Measurements from ENCODE around the gene LPIN3. TPM values are rescaled to one million over a fixed set of nuclear protein-coding genes. Genes with fewer than 3 reads are reported as not detected.

LPIN3 gene
- total RNA-seq, 1 donor from 2014 or later = 0.60 TPM

DNA sequence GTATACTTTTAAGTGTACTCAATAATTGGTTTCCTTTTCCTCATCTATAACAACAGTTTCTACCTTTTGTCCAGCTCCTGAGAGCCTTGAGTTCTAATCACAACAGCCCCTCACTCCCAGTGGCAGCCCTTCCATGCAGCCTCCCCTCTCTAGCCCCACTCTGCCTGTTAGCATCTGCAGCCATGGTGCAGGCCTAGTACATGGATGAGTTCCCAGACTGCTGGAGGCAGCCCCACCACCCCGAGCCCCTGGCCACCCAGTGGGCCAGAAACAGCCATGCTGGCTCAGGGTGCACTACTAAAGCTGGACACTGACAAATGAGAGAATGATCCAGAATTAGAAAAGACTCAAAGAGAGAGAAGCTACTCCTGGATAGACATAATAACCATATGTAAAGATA lies 9.7 kb upstream of the LPIN3 start:
- POLR2A ChIA-PET = interaction anchor here (1.5 kb wide), 1 partner anchor 22 kb away, joined by 3 read pairs; no protein-coding TSS in a partner anchor
- intact Hi-C loops (cut with micrococcal nuclease) = no loop called here
- no peaks in the 10 kb centered on the region for H3K36me3 Mint-ChIP-seq (ENCODE audit: low read depth)
- TF ChIP-seq, protein P1, sequence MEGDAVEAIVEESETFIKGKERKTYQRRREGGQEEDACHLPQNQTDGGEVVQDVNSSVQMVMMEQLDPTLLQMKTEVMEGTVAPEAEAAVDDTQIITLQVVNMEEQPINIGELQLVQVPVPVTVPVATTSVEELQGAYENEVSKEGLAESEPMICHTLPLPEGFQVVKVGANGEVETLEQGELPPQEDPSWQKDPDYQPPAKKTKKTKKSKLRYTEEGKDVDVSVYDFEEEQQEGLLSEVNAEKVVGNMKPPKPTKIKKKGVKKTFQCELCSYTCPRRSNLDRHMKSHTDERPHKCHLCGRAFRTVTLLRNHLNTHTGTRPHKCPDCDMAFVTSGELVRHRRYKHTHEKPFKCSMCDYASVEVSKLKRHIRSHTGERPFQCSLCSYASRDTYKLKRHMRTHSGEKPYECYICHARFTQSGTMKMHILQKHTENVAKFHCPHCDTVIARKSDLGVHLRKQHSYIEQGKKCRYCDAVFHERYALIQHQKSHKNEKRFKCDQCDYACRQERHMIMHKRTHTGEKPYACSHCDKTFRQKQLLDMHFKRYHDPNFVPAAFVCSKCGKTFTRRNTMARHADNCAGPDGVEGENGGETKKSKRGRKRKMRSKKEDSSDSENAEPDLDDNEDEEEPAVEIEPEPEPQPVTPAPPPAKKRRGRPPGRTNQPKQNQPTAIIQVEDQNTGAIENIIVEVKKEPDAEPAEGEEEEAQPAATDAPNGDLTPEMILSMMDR (IDR thresholded peaks at IDR 0.05) = no peak
- H3K27ac Mint-ChIP-seq = no peak overlapping the region
- H3K9me3 Mint-ChIP-seq = no peaks in the 10 kb centered on the region
- ATAC-seq (ENCODE audit: low read depth) = no peak
- peaks cover 12% of the 10 kb centered on the region for H3K4me1 Mint-ChIP-seq
- DNase-seq = no peak
- CTCF ChIA-PET = interaction anchor here (0.7 to 2.2 kb wide), 2 partner anchors 8 to 155 kb away, joined by 3 to 16 read pairs; partner anchors contain the start of gene LPIN3
- H3K27me3 Mint-ChIP-seq = no peaks in the 10 kb centered on the region
- no peak overlapping the region for H3K4me3 Mint-ChIP-seq

DNA sequence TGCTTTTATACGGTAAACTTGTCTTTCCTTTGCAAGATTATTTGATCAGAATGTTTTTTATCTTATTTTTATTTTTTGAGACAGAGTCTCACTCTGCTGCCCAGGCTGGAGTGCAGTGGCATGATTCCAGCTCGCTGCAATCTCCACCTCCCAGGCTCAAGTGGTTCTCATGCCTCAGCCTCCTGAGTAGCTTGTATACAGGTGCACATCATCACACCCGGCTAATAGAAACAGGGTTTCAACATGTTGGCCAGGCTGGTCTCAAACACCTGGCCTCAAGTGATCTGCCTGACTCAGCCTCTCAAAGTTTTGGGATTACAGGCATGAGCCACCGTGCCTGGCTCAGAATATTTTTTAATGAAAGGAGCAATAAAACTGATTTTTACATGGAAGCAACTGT lies 8.9 kb upstream of the LPIN3 start:
- Mint-ChIP-seq H3K4me3 (no peak overlapping the region), H3K4me1 (peaks cover 12% of the 10 kb centered on the region), H3K27me3 (no peaks in the 10 kb centered on the region), H3K36me3 (ENCODE audit: low read depth) (no peaks in the 10 kb centered on the region), H3K9me3 (no peaks in the 10 kb centered on the region), H3K27ac (no peak overlapping the region)
- TF ChIP-seq, protein P1 (IDR thresholded peaks at IDR 0.05) = no peak
- ATAC-seq (ENCODE audit: low read depth) (no peak), DNase-seq (no peak)
- CTCF ChIA-PET = no interaction called here
- POLR2A ChIA-PET = no interaction called here
- intact Hi-C loops (cut with micrococcal nuclease) = no loop called here

DNA sequence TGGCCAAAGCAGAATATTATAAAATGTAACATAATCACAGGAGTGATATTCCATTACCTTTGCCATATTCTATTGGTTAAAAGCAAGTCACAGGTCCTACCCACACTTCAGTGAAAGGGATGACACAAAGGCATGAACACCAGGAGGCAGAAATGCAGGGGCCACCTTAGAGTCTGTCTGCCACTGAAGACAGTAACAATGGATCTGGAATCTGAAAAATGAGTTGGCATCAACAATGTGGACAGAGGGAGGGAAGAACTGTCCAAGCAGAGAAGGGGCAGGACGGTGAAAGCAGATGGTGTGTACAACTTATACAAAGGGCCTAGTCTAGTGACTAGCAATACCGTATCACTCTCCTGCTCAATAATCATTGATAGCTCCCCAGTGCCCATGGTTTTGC lies 6.6 kb upstream of the LPIN3 start:
- intact Hi-C loops (cut with micrococcal nuclease) = no loop called here
- Mint-ChIP-seq H3K36me3 (ENCODE audit: low read depth) (no peaks in the 10 kb centered on the region), H3K27me3 (no peaks in the 10 kb centered on the region), H3K27ac (no peak overlapping the region), H3K9me3 (no peaks in the 10 kb centered on the region), H3K4me1 (peaks cover 10% of the 10 kb centered on the region), H3K4me3 (no peak overlapping the region)
- TF ChIP-seq, protein P1 (IDR thresholded peaks at IDR 0.05) = no peak
- ChIA-PET POLR2A (no interaction called here), CTCF (interaction anchor here (0.9 to 2.7 kb wide), 3 partner anchors 11 to 199 kb away, joined by 3 to 14 read pairs (median 3); no protein-coding TSS in a partner anchor)
- ATAC-seq (ENCODE audit: low read depth) = no peak
- DNase-seq = no peak

DNA sequence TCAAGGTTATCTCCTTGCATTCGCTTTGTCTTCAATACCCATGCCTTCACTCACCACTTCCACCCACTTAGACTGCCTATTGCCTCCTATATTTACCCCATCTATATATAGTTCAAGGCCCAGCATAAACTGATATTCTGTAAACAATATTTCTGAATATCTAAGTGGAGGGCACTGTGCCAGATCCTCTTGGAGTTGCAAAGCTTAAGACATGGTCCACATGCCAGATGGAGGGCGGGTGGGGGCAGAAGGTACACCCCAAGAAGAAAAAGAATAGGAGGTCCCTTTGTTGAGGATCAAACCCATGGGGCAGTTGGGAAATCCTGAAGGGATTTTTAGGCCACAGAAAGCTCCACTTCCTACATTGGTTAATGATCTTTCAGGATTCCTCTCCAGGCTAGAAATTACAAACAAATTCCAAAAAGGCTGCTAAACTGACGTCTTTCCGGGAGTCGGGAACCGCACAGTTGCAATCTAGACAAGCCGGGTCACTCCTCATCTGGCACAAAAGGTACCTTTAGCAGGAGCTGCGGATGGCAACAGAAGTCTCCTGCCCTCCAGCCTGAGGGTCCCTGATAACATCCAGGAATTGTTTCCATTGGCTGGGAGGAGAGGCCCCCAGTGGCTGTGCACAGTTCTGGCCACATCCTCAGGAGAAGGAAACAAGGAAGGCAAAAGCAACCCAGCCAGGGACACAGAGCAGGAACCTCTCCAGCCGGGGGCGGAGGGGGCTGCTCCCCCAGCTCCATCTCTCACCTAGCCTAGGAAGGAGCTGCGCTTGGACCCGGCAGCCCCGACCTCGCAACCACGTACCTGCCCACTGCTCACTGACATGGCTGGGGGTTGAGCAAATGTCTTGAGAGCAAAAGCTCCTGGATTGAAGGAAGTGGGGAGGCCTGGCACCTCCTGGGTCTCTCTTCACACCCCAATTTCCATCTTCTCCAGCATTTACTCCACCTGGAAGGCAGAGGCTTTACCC lies 5.9 kb upstream of the LPIN3 start:
- ChIA-PET CTCF (interaction anchor here (0.9 to 2.7 kb wide), 3 partner anchors 11 to 200 kb away, joined by 3 to 14 read pairs (median 3); no protein-coding TSS in a partner anchor), POLR2A (interaction anchor here (0.5 kb wide), 1 partner anchor 367 kb away, joined by 6 read pairs; no protein-coding TSS in a partner anchor)
- Mint-ChIP-seq H3K27me3 (peaks cover 3% of the 10 kb centered on the region), H3K4me1 (peaks cover 3% of the 10 kb centered on the region), H3K9me3 (no peaks in the 10 kb centered on the region), H3K4me3 (no peak overlapping the region), H3K36me3 (ENCODE audit: low read depth) (no peaks in the 10 kb centered on the region), H3K27ac (no peak overlapping the region)
- TF ChIP-seq, protein P1 (IDR thresholded peaks at IDR 0.05) = no peak
- intact Hi-C loops (cut with micrococcal nuclease) = no loop called here
- DNase-seq (no peak), ATAC-seq (ENCODE audit: low read depth) (no peak)

DNA sequence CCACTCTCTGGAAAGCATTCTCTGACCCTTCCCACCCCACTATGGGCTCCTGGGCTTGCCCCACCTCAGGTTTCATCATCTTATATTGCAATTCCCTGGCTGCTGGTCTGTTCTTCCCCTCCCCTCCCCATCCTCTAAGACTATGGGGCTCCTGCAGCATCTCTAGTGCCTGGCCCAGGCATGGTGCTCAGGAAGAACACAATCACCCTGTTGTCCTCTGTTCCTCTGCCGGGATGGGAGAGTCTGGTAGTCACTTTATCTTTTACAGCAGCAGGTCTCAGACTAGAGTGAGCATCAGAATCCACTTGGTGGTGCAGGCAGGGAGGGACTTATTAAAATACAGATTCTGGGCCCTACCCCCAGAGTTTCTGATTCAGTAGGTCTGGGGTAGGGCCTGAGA lies 5.0 kb upstream of the LPIN3 start:
- Mint-ChIP-seq H3K4me1 (peaks cover 9% of the 10 kb centered on the region), H3K27me3 (peaks cover 4% of the 10 kb centered on the region), H3K27ac (no peak overlapping the region), H3K4me3 (no peak overlapping the region), H3K36me3 (ENCODE audit: low read depth) (no peaks in the 10 kb centered on the region), H3K9me3 (no peaks in the 10 kb centered on the region)
- ATAC-seq (ENCODE audit: low read depth) = no peak
- no peak for DNase-seq
- ChIA-PET POLR2A (no interaction called here), CTCF (interaction anchor here (2.7 kb wide), 1 partner anchor 163 kb away, joined by 14 read pairs; no protein-coding TSS in a partner anchor)
- TF ChIP-seq, protein P1 (IDR thresholded peaks at IDR 0.05) = no peak
- intact Hi-C loops (cut with micrococcal nuclease) = no loop called here

Measured in activated B cell treated with CpG ODN at 0.5 μM for 24 hours (primary cell).